Activated CD4-positive, CD25-positive, alpha-beta regulatory T cell treated with anti-CD3 and anti-CD28 coated beads, Interleukin-2, amount 50 U/mL, for 24 hours (primary cell): ENCODE data around the gene CCDC137.
"Not testable (repeated sequence)": the region's sequence is repeated elsewhere in the genome, so short reads cannot be mapped to it uniquely, and the experiment has no call there.

Experiments
- ATAC-seq, 2 donors: fragments of 150-1000 bp; cut with Tn5 transposase; one replicate each; pipeline ENCODE4 v1.10.0; 2021; ENCODE audit warnings: mild to moderate bottlenecking in 1 of 2, moderate library complexity in 1 of 2

The CCDC137 gene

GRCh38 chr17:81651692-81652091 is 14.8 kb upstream of the CCDC137 start:
- no peak for ATAC-seq

GRCh38 chr17:81652906-81653771 is 13.4 kb upstream of the CCDC137 start:
- peak; percentile 28 to 38 for ATAC-seq

GRCh38 chr17:81655378-81656117 is 11.0 kb upstream of the CCDC137 start:
- ATAC-seq: no peak

GRCh38 chr17:81656118-81656743 is 10.3 kb upstream of the CCDC137 start, which contains the start of gene PDE6G:
Gene PDE6G, minus strand, starts transcription at chr17:81656542. Its CDS starts 3,237 bp downstream, at chr17:81653305.
- no peak for ATAC-seq

GRCh38 chr17:81656835-81657234 is 9.7 kb upstream of the CCDC137 start:
- no peak for ATAC-seq

GRCh38 chr17:81659038-81659437 is 7.5 kb upstream of the CCDC137 start:
- no peak for ATAC-seq

- ATAC-seq: no peak
These were observed 6.1 kb upstream of the CCDC137 start for GRCh38 chr17:81660441-81660840.

- ATAC-seq: no peak
These were observed 4.5 kb upstream of the CCDC137 start for GRCh38 chr17:81662002-81662401.

GRCh38 chr17:81664051-81664470 is 2.5 kb upstream of the CCDC137 start:
- no peak for ATAC-seq

GRCh38 chr17:81665205-81666091 is 1.1 kb upstream of the CCDC137 start:
- ATAC-seq: peak; percentile 44 to 51

GRCh38 chr17:81666092-81666341 is 520 bp upstream of the CCDC137 start:
- ATAC-seq: peak in 1 of 2 donors; percentile 10

GRCh38 chr17:81667754-81668153 is 1.2 kb downstream of the CCDC137 start:
- ATAC-seq: no peak

GRCh38 chr17:81672504-81672903 is 6.0 kb downstream of the CCDC137 start:
- no peak for ATAC-seq

GRCh38 chr17:81672954-81673353 is 6.4 kb downstream of the CCDC137 start:
- ATAC-seq: no peak

GRCh38 chr17:81673561-81674258 is 7.2 kb downstream of the CCDC137 start:
- no peak for ATAC-seq

GRCh38 chr17:81675515-81676221 is 9.1 kb downstream of the CCDC137 start:
- not testable (repeated sequence) for ATAC-seq

- ATAC-seq: no peak
These were observed 10.4 kb downstream of the CCDC137 start for GRCh38 chr17:81676906-81677305.

- no peak for ATAC-seq
These were observed 13.6 kb downstream of the CCDC137 start for GRCh38 chr17:81680150-81680549.

GRCh38 chr17:81681672-81682071 is 15.1 kb downstream of the CCDC137 start:
- no peak for ATAC-seq

GRCh38 chr17:81682565-81683207 is 16.1 kb downstream of the CCDC137 start:
- ATAC-seq: no peak

- no peak for ATAC-seq
These were observed 16.7 kb downstream of the CCDC137 start for GRCh38 chr17:81683208-81683583.
